ENCODE results near the gene CHERP. TPM values are rescaled to one million over a fixed set of nuclear protein-coding genes. Genes with fewer than 3 reads are reported as not detected.

Gene CHERP
- total RNA-seq, 6 donors from 2014 or later: 10.8 to 38.6 (median 22.0) TPM

- no peak for ATAC-seq (ENCODE audit: low FRiP score in 2 of 2)
- peak in 1 of 2 donors; percentile 45 for DNase-seq
- Histone ChIP-seq H3K4me1 (peaks cover 66 to 95% (median 82%) of the 10 kb centered on the region in 4 donors), H3K4me3 (no peak overlapping the region), H3K36me3 (no peaks in the 10 kb centered on the region), H3K27ac (peak overlapping the region; percentile 43 to 78 (median 72)), H3K9me3 (no peaks in the 10 kb centered on the region), H3K27me3 (no peaks in the 10 kb centered on the region)
- WGBS, 2 donors: 60 to 71% methylated on average over 4 to 11 of the region's 11 CpGs
- TF ChIP-seq POLR2A (IDR thresholded peaks at IDR 0.05): peak in 1 of 4 donors; percentile 31
- TF ChIP-seq EP300 (IDR thresholded peaks at IDR 0.05): no peak
- no peak for TF ChIP-seq POLR2AphosphoS5 (IDR thresholded peaks at IDR 0.05)
Measured at GRCh38 chr19:16585808-16586476, 43.7 kb upstream of the CHERP start.

GRCh38 chr19:16585094-16585801, 43.0 kb upstream of the CHERP start:
- H3K4me3 ChIP-seq: peak overlapping the region in 2 of 4 donors; percentile 4 to 25
- H3K4me1 ChIP-seq: peaks cover 66 to 100% (median 80%) of the 10 kb centered on the region in 4 donors
- no peak for TF ChIP-seq POLR2A (IDR thresholded peaks at IDR 0.05)
- TF ChIP-seq CTCF (IDR thresholded peaks at IDR 0.05): no peak
- TF ChIP-seq POLR2AphosphoS5 (IDR thresholded peaks at IDR 0.05): no peak
- TF ChIP-seq EP300 (IDR thresholded peaks at IDR 0.05): no peak
- H3K27me3 ChIP-seq: no peaks in the 10 kb centered on the region
- 65 to 77% methylated on average over 9 to 11 of the region's 13 CpGs for WGBS, 2 donors
- ATAC-seq (ENCODE audit: low FRiP score in 2 of 2) (no peak), DNase-seq (no peak)
- no peaks in the 10 kb centered on the region for H3K9me3 ChIP-seq
- no peaks in the 10 kb centered on the region for H3K36me3 ChIP-seq
- peak overlapping the region; percentile 43 to 78 (median 72) for H3K27ac ChIP-seq

GRCh38 chr19:16584248-16585093, 42.2 kb upstream of the CHERP start:
- 3 to 11% methylated on average over 12 to 15 of the region's 15 CpGs for WGBS, 2 donors

GRCh38 chr19:16582486-16583261, 40.4 kb upstream of the CHERP start:
- no peak for DNase-seq
- no peak overlapping the region for H3K4me3 ChIP-seq
- WGBS, 2 donors: 84 to 85% methylated on average over 7 to 10 of the region's 10 CpGs

More at GRCh38 chr19:16584248-16585093, 42.2 kb upstream of the CHERP start:
- Histone ChIP-seq H3K9me3 (no peaks in the 10 kb centered on the region), H3K4me3 (peak overlapping the region in 2 of 4 donors; percentile 4 to 25), H3K27me3 (no peaks in the 10 kb centered on the region), H3K36me3 (no peaks in the 10 kb centered on the region), H3K4me1 (peaks cover 65 to 98% (median 73%) of the 10 kb centered on the region in 4 donors), H3K27ac (peak overlapping the region; percentile 43 to 78 (median 72))
- DNase-seq (peak in 1 of 2 donors; percentile 94), ATAC-seq (ENCODE audit: low FRiP score in 2 of 2) (peak; percentile 85 to 86)
- peak; percentile 26 to 67 for TF ChIP-seq POLR2AphosphoS5 (IDR thresholded peaks at IDR 0.05)
- TF ChIP-seq CTCF (IDR thresholded peaks at IDR 0.05): no peak
- TF ChIP-seq POLR2A (IDR thresholded peaks at IDR 0.05): peak in 1 of 4 donors; percentile 72

More at GRCh38 chr19:16582486-16583261, 40.4 kb upstream of the CHERP start:
- H3K9me3 ChIP-seq: no peaks in the 10 kb centered on the region
- TF ChIP-seq POLR2AphosphoS5 (IDR thresholded peaks at IDR 0.05) (no peak), POLR2A (IDR thresholded peaks at IDR 0.05) (no peak), EP300 (IDR thresholded peaks at IDR 0.05) (no peak), CTCF (IDR thresholded peaks at IDR 0.05) (no peak)
- ATAC-seq (ENCODE audit: low FRiP score in 2 of 2): no peak
- H3K4me1 ChIP-seq: peaks cover 49 to 85% (median 56%) of the 10 kb centered on the region in 4 donors
- peaks cover 1 to 16% (median 10%) of the 10 kb centered on the region in 4 donors for H3K36me3 ChIP-seq
- peak overlapping the region in 1 of 4 donors; percentile 7 for H3K27ac ChIP-seq
- no peaks in the 10 kb centered on the region for H3K27me3 ChIP-seq

All from upper lobe of left lung (tissue), 6 donors.